ENCODE results near the gene ZKSCAN8. TPM values are rescaled to one million over a fixed set of nuclear protein-coding genes. Genes with fewer than 3 reads are reported as not detected.

The ZKSCAN8 gene
- total RNA-seq, 2 experiments from 2014 or later = 14.8 to 15.0 TPM

Other genes starting within 250 kb of the ZKSCAN8 start
- not detected for gene OR2B2, start 229.5 kb upstream of the ZKSCAN8 start, total RNA-seq
- not detected for gene OR2B6, start 184.6 kb upstream of the ZKSCAN8 start, total RNA-seq
- gene ZNF165, start 61.3 kb upstream of the ZKSCAN8 start, total RNA-seq = 1 to 10 TPM; 6.1 to 6.5 TPM
- gene ZSCAN16, start 17.3 kb upstream of the ZKSCAN8 start, total RNA-seq = 1 to 10 TPM; 2.3 TPM
- gene ZSCAN9, start 83.4 kb downstream of the ZKSCAN8 start, total RNA-seq = under 1 TPM; 0.74 to 0.88 TPM
- gene ZKSCAN4, start 110.4 kb downstream of the ZKSCAN8 start, total RNA-seq = 1 to 10 TPM; 3.5 TPM
- under 1 TPM in 1 of 2 experiments, not detected in 1; 0.12 TPM for gene NKAPL, start 117.4 kb downstream of the ZKSCAN8 start, total RNA-seq
- gene ZSCAN26, start 125.3 kb downstream of the ZKSCAN8 start, total RNA-seq = 1 to 10 TPM; 2.7 to 3.8 TPM
- under 1 TPM; 0.64 to 0.69 TPM for gene PGBD1, start 139.7 kb downstream of the ZKSCAN8 start, total RNA-seq
- gene ZSCAN31, start 194.3 kb downstream of the ZKSCAN8 start, total RNA-seq = under 1 TPM; 0.62 to 0.89 TPM
- gene ZKSCAN3, start 208.1 kb downstream of the ZKSCAN8 start, total RNA-seq = 1 to 10 TPM; 1.3 TPM